ENCODE data around the gene CDIP1.

The CDIP1 gene

DNA sequence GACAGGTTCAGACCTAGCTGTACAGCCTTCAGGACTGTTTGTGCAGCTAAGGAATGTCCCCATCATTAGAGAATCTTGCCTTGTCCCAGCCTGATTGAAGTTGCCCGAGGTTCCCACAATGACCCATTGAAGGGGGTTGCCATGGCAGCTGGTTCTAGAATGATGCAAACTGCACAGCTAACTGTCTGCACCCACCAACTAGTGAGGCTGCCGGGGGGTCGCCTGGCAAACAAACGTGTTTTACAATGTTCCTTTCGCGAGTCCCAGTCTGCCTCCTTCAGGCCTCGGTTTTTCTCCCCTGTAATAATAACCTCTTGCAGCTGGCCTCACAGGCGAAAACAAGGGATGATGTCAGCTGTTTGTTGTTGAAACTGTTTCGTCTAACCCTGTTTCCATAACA is 23.0 kb upstream of the CDIP1 start:
- in situ Hi-C loops (cut with MboI; ENCODE audit: low sequenced_read_pairs, unreplicated experiment), result no loop called here
- DNase-seq (ENCODE audit: low spot score), result no peak
- no peak for TF ChIP-seq CTCF (IDR thresholded peaks at IDR 0.05; ENCODE audit: borderline replicate concordance, control extremely low read depth, extremely low read depth, insufficient read depth, missing control alignments)

DNA sequence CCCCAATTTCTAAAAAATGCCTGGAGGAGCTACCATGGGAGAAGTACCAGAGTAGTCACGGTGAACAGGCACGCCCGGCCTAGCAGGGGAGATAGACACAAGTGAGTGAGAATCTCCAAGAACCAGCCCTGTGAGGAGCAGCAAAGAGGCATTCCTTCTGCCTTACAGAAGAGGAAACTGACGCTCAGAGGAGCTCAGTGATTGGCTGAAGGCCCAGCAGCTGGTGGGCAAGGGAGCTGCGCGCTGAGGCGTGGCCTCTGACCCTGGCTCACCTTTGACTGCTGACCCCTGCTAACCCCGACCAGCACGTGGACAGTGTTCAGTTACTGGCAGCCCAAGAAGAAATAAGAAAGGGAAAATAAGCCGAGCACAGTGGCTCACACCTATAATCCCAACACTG is 19.4 kb upstream of the CDIP1 start:
- TF ChIP-seq CTCF (IDR thresholded peaks at IDR 0.05; ENCODE audit: borderline replicate concordance, control extremely low read depth, extremely low read depth, insufficient read depth, missing control alignments), result no peak
- in situ Hi-C loops (cut with MboI; ENCODE audit: low sequenced_read_pairs, unreplicated experiment), result no loop called here
- no peak for DNase-seq (ENCODE audit: low spot score)

- in situ Hi-C loops (cut with MboI; ENCODE audit: low sequenced_read_pairs, unreplicated experiment), result no loop called here
- no peak for TF ChIP-seq CTCF (IDR thresholded peaks at IDR 0.05; ENCODE audit: borderline replicate concordance, control extremely low read depth, extremely low read depth, insufficient read depth, missing control alignments)
- no peak for DNase-seq (ENCODE audit: low spot score)
Observed at GRCh38 chr16:4556580-4556979, 18.0 kb upstream of the CDIP1 start.

- no peak for TF ChIP-seq CTCF (IDR thresholded peaks at IDR 0.05; ENCODE audit: borderline replicate concordance, control extremely low read depth, extremely low read depth, insufficient read depth, missing control alignments)
- in situ Hi-C loops (cut with MboI; ENCODE audit: low sequenced_read_pairs, unreplicated experiment), result no loop called here
- no peak for DNase-seq (ENCODE audit: low spot score)
Observed at GRCh38 chr16:4556112-4556511, 17.5 kb upstream of the CDIP1 start, which contains the start of gene C16orf96. Gene C16orf96, plus strand, starts transcription at chr16:4556340. Its CDS starts 150 bp downstream, at chr16:4556490.

DNA sequence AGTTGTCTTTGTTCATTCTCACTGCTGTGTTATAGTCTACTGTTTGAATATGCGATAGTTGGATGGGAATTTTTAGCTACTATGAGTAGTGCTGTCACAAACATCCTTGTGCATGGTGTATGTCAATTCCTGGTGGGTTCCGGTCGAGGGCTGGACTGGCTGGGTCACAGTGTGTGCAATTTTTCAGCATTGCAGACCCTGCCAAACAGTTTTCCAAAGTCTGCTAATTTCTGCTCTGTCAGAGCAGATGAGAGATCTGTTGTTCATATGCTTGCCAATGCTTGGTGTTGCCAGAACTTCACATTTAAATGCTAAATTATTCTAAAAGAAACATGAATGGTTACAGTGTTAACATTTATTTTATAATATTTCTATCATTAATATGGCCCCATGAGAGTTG is 14.0 kb upstream of the CDIP1 start:
- in situ Hi-C loops (cut with MboI; ENCODE audit: low sequenced_read_pairs, unreplicated experiment), result no loop called here
- TF ChIP-seq CTCF (IDR thresholded peaks at IDR 0.05; ENCODE audit: borderline replicate concordance, control extremely low read depth, extremely low read depth, insufficient read depth, missing control alignments), result no peak
- no peak for DNase-seq (ENCODE audit: low spot score)

DNA sequence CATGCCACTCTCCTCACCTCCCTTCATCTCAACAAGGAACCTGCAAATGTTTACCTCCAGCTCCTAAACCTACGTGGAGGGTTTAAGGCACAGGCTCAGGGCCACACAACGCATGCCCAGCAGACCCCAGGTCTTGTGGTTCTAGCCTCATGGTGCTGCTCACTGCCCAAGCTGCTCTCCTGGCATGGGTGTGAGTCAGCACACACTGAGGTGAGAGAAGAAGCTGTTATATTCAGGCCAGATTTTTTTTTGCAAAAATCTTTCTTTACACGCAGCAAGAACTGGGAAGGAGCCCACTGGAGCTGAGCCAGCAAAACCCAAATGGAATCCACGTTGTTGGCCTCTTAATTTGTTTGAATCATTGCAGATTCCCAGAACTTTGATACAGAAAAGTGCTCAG is 12.0 kb upstream of the CDIP1 start:
- no peak for TF ChIP-seq CTCF (IDR thresholded peaks at IDR 0.05; ENCODE audit: borderline replicate concordance, control extremely low read depth, extremely low read depth, insufficient read depth, missing control alignments)
- no peak for DNase-seq (ENCODE audit: low spot score)
- in situ Hi-C loops (cut with MboI; ENCODE audit: low sequenced_read_pairs, unreplicated experiment), result no loop called here

DNA sequence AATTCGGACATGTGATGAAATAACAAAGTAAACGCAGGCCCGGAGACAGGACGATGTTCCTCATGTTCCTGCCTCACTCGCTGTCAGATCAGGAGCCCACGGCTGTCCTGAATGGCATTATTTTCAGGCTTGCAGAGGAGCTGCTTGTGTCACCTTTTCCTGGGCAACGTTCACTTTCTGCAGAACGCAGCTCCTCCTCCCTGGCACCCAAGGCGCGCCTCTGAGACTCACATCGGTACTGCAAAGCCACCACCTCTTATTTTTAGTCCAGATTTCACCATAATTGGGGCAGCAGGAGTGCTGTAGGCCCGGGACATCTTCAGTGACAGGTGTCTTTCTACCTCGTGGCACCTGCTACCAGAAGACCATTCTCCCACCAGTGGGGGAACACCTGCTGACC is 9.6 kb upstream of the CDIP1 start:
- TF ChIP-seq CTCF (IDR thresholded peaks at IDR 0.05; ENCODE audit: borderline replicate concordance, control extremely low read depth, extremely low read depth, insufficient read depth, missing control alignments), result no peak
- DNase-seq (ENCODE audit: low spot score), result no peak
- in situ Hi-C loops (cut with MboI; ENCODE audit: low sequenced_read_pairs, unreplicated experiment), result no loop called here
